Effector memory CD8-positive, alpha-beta T cell (primary cell): Measurements from ENCODE around the gene IFIH1.

ENCODE experiments used
- ATAC-seq: fragments of 150-1000 bp; cut with Tn5 transposase; replicated peaks from 2 replicates; pipeline ENCODE4 v1.10.0; 2021; ENCODE audit warnings: mild to moderate bottlenecking, moderate library complexity
- DNase-seq, 3 experiments: peaks; one replicate each; pipeline ENCODE4 v3.0.0; 2021
- H3K27ac Mint-ChIP-seq, 2 donors: one replicate each; pipeline ENCODE4 v1.8.0; 2022; ENCODE audit warnings: mild to moderate bottlenecking in 2 of 2, mixed read lengths in 2 of 2, moderate library complexity in 2 of 2
- H3K27me3 Mint-ChIP-seq, 2 donors: one replicate each; pipeline ENCODE4 v1.8.0; 2022; ENCODE audit warnings: mixed read lengths in 2 of 2
- H3K36me3 Mint-ChIP-seq: one replicate; pipeline ENCODE4 v1.8.0; 2022; ENCODE audit warnings: mild to moderate bottlenecking, moderate library complexity, mixed read lengths; ENCODE audit not compliant: insufficient read depth
- H3K4me1 Mint-ChIP-seq, 2 donors: one replicate each; pipeline ENCODE4 v1.8.0; 2022; ENCODE audit warnings: low read depth in 2 of 2, mixed read lengths in 2 of 2
- H3K4me3 Mint-ChIP-seq, 2 donors: one replicate each; pipeline ENCODE4 v1.8.0; 2022; ENCODE audit warnings: mild to moderate bottlenecking in 2 of 2, mixed read lengths in 2 of 2, moderate library complexity in 2 of 2
- H3K9me3 Mint-ChIP-seq, 2 donors: one replicate each; pipeline ENCODE4 v1.8.0; 2022; ENCODE audit warnings: mixed read lengths in 2 of 2

Gene IFIH1

GRCh38 chr2:162261032-162261945, 57.2 kb downstream of the IFIH1 start:
- H3K4me3 Mint-ChIP-seq, result peak overlapping the region in 1 of 2 donors; percentile 57
- DNase-seq, result no peak
- H3K27ac Mint-ChIP-seq, result peak overlapping the region; percentile 16 to 78
- no peaks in the 10 kb centered on the region for H3K9me3 Mint-ChIP-seq
- peaks cover 0 to 6% of the 10 kb centered on the region in 2 donors for H3K27me3 Mint-ChIP-seq
- H3K36me3 Mint-ChIP-seq, result no peaks in the 10 kb centered on the region
- peaks cover 9 to 12% of the 10 kb centered on the region in 2 donors for H3K4me1 Mint-ChIP-seq
- ATAC-seq, result peak; percentile 79

GRCh38 chr2:162258686-162259085, 59.8 kb downstream of the IFIH1 start:
- H3K9me3 Mint-ChIP-seq, result no peaks in the 10 kb centered on the region
- DNase-seq (no peak), ATAC-seq (no peak)
- H3K36me3 Mint-ChIP-seq, result no peaks in the 10 kb centered on the region
- H3K27me3 Mint-ChIP-seq, result peaks cover 0 to 6% of the 10 kb centered on the region in 2 donors
- no peak overlapping the region for H3K4me3 Mint-ChIP-seq
- H3K4me1 Mint-ChIP-seq, result peaks cover 9 to 12% of the 10 kb centered on the region in 2 donors
- no peak overlapping the region for H3K27ac Mint-ChIP-seq

- Mint-ChIP-seq H3K4me3 (no peak overlapping the region), H3K27me3 (peaks cover 0 to 6% of the 10 kb centered on the region in 2 donors), H3K36me3 (no peaks in the 10 kb centered on the region), H3K27ac (no peak overlapping the region), H3K9me3 (no peaks in the 10 kb centered on the region), H3K4me1 (peaks cover 9 to 12% of the 10 kb centered on the region in 2 donors)
- no peak for DNase-seq
- no peak for ATAC-seq
Observed at GRCh38 chr2:162258169-162258568, 60.3 kb downstream of the IFIH1 start.

GRCh38 chr2:162257425-162257824, 61.1 kb downstream of the IFIH1 start:
- Mint-ChIP-seq H3K4me3 (no peak overlapping the region), H3K9me3 (no peaks in the 10 kb centered on the region), H3K27me3 (peaks cover 0 to 6% of the 10 kb centered on the region in 2 donors), H3K4me1 (peaks cover 9 to 12% of the 10 kb centered on the region in 2 donors), H3K36me3 (no peaks in the 10 kb centered on the region), H3K27ac (no peak overlapping the region)
- ATAC-seq (no peak), DNase-seq (no peak)

- peaks cover 0 to 6% of the 10 kb centered on the region in 2 donors for H3K27me3 Mint-ChIP-seq
- no peaks in the 10 kb centered on the region for H3K36me3 Mint-ChIP-seq
- no peak overlapping the region for H3K27ac Mint-ChIP-seq
- H3K4me1 Mint-ChIP-seq, result peaks cover 6 to 7% of the 10 kb centered on the region in 2 donors
- DNase-seq (no peak), ATAC-seq (no peak)
- H3K4me3 Mint-ChIP-seq, result no peak overlapping the region
- H3K9me3 Mint-ChIP-seq, result no peaks in the 10 kb centered on the region
Observed at GRCh38 chr2:162256591-162256991, 61.9 kb downstream of the IFIH1 start.

GRCh38 chr2:162254236-162254871, 64.1 kb downstream of the IFIH1 start:
- Mint-ChIP-seq H3K9me3 (no peaks in the 10 kb centered on the region), H3K36me3 (no peaks in the 10 kb centered on the region), H3K4me1 (no peaks in the 10 kb centered on the region), H3K4me3 (no peak overlapping the region), H3K27me3 (peaks cover 6% of the 10 kb centered on the region in 2 donors), H3K27ac (no peak overlapping the region)
- ATAC-seq (no peak), DNase-seq (no peak)

GRCh38 chr2:162253435-162253834, 65.0 kb downstream of the IFIH1 start:
- DNase-seq (no peak), ATAC-seq (no peak)
- no peaks in the 10 kb centered on the region for H3K4me1 Mint-ChIP-seq
- H3K4me3 Mint-ChIP-seq, result no peak overlapping the region
- H3K36me3 Mint-ChIP-seq, result no peaks in the 10 kb centered on the region
- H3K9me3 Mint-ChIP-seq, result no peaks in the 10 kb centered on the region
- H3K27me3 Mint-ChIP-seq, result peaks cover 2 to 6% of the 10 kb centered on the region in 2 donors
- no peak overlapping the region for H3K27ac Mint-ChIP-seq

GRCh38 chr2:162252153-162252552, 66.3 kb downstream of the IFIH1 start:
- no peaks in the 10 kb centered on the region for H3K36me3 Mint-ChIP-seq
- H3K27me3 Mint-ChIP-seq, result peaks cover 0 to 6% of the 10 kb centered on the region in 2 donors
- no peak for ATAC-seq
- H3K9me3 Mint-ChIP-seq, result no peaks in the 10 kb centered on the region
- no peak for DNase-seq
- H3K4me3 Mint-ChIP-seq, result no peak overlapping the region
- no peak overlapping the region for H3K27ac Mint-ChIP-seq
- H3K4me1 Mint-ChIP-seq, result no peaks in the 10 kb centered on the region

- no peaks in the 10 kb centered on the region for H3K4me1 Mint-ChIP-seq
- H3K27me3 Mint-ChIP-seq, result peaks cover 11 to 23% of the 10 kb centered on the region in 2 donors
- DNase-seq, result no peak
- no peaks in the 10 kb centered on the region for H3K36me3 Mint-ChIP-seq
- no peak overlapping the region for H3K27ac Mint-ChIP-seq
- H3K4me3 Mint-ChIP-seq, result no peak overlapping the region
- no peak for ATAC-seq
- no peaks in the 10 kb centered on the region for H3K9me3 Mint-ChIP-seq
Observed at GRCh38 chr2:162245781-162246180, 72.7 kb downstream of the IFIH1 start.

GRCh38 chr2:162245061-162245460, 73.4 kb downstream of the IFIH1 start:
- Mint-ChIP-seq H3K27ac (no peak overlapping the region), H3K36me3 (peaks cover 2% of the 10 kb centered on the region), H3K27me3 (peaks cover 19 to 24% of the 10 kb centered on the region in 2 donors), H3K4me3 (no peak overlapping the region), H3K9me3 (no peaks in the 10 kb centered on the region), H3K4me1 (no peaks in the 10 kb centered on the region)
- no peak for DNase-seq
- ATAC-seq, result no peak

- H3K27ac Mint-ChIP-seq, result no peak overlapping the region
- H3K27me3 Mint-ChIP-seq, result peaks cover 23 to 29% of the 10 kb centered on the region in 2 donors
- H3K4me3 Mint-ChIP-seq, result no peak overlapping the region
- ATAC-seq, result no peak
- H3K36me3 Mint-ChIP-seq, result peaks cover 2% of the 10 kb centered on the region
- no peak for DNase-seq
- no peaks in the 10 kb centered on the region for H3K9me3 Mint-ChIP-seq
- no peaks in the 10 kb centered on the region for H3K4me1 Mint-ChIP-seq
Observed at GRCh38 chr2:162244541-162245031, 73.9 kb downstream of the IFIH1 start.

- H3K27ac Mint-ChIP-seq, result no peak overlapping the region
- H3K36me3 Mint-ChIP-seq, result peaks cover 2% of the 10 kb centered on the region
- DNase-seq (no peak), ATAC-seq (no peak)
- peaks cover 27 to 37% of the 10 kb centered on the region in 2 donors for H3K27me3 Mint-ChIP-seq
- H3K4me1 Mint-ChIP-seq, result no peaks in the 10 kb centered on the region
- H3K9me3 Mint-ChIP-seq, result no peaks in the 10 kb centered on the region
- H3K4me3 Mint-ChIP-seq, result no peak overlapping the region
Observed at GRCh38 chr2:162243715-162244114, 74.8 kb downstream of the IFIH1 start.

GRCh38 chr2:162243294-162243693, 75.2 kb downstream of the IFIH1 start, which contains the start of gene FAP:
TSS of gene FAP (minus strand) at chr2:162243445. CDS start at chr2:162243327, 118 bp downstream.
- DNase-seq (no peak), ATAC-seq (no peak)
- H3K4me1 Mint-ChIP-seq, result no peaks in the 10 kb centered on the region
- H3K27ac Mint-ChIP-seq, result no peak within 1 kb of the TSS
- peaks cover 27 to 37% of the 10 kb centered on the region in 2 donors for H3K27me3 Mint-ChIP-seq
- no peaks in the 10 kb centered on the region for H3K9me3 Mint-ChIP-seq
- H3K4me3 Mint-ChIP-seq, result no peak within 1 kb of the TSS
- H3K36me3 Mint-ChIP-seq, result peaks cover 2% of the 10 kb centered on the region
